Cardiac fibroblast (primary cell): ENCODE data around the gene NCK2.

Source experiments
- DNase-seq, 2 donors: peaks; one replicate each; pipeline versions ENCODE4 v3.0.0 to v3.0.0-alpha.2; 2010; ENCODE audit warnings: low read depth in 2 of 2
- H3K4me3 ChIP-seq, 2 donors: replicated peaks in 1 of 2; 1 replicate in 1 of 2; 2 replicates in 1 of 2; pipeline ENCODE4 v1.5.1; 2011; ENCODE audit warnings: low read depth in 2 of 2, low read length in 2 of 2, mild to moderate bottlenecking in 2 of 2, moderate library complexity in 1 of 2
- TF ChIP-seq, protein P1 (sequence below): IDR thresholded peaks from one replicate; pipeline ENCODE4 v1.5.1; 2011; ENCODE audit warnings: low read depth, mild to moderate bottlenecking, low read length, inconsistent platforms

Gene NCK2

DNA sequence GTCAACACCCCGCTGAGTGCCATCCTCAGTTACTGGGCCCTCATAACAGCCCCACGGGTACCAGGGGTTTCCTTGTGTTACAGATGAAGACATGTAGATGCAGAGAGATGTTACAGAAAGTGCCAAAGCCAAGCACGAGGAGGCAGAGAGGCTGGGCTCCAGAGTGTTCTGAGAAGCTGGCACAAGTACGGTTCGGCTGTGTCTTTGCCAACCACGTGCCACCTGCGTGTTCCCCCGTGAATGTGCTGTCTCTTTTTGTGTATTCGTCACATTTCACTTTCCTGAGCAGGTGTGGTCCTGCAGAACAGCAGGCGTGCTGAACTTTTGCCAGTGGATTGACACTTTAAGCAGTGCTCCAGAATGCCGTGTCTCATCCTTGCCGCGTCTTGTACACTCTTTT is 124.6 kb downstream of the NCK2 start:
- TF ChIP-seq, protein P1, sequence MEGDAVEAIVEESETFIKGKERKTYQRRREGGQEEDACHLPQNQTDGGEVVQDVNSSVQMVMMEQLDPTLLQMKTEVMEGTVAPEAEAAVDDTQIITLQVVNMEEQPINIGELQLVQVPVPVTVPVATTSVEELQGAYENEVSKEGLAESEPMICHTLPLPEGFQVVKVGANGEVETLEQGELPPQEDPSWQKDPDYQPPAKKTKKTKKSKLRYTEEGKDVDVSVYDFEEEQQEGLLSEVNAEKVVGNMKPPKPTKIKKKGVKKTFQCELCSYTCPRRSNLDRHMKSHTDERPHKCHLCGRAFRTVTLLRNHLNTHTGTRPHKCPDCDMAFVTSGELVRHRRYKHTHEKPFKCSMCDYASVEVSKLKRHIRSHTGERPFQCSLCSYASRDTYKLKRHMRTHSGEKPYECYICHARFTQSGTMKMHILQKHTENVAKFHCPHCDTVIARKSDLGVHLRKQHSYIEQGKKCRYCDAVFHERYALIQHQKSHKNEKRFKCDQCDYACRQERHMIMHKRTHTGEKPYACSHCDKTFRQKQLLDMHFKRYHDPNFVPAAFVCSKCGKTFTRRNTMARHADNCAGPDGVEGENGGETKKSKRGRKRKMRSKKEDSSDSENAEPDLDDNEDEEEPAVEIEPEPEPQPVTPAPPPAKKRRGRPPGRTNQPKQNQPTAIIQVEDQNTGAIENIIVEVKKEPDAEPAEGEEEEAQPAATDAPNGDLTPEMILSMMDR = no peak
- H3K4me3 ChIP-seq = no peak overlapping the region
- DNase-seq = no peak

DNA sequence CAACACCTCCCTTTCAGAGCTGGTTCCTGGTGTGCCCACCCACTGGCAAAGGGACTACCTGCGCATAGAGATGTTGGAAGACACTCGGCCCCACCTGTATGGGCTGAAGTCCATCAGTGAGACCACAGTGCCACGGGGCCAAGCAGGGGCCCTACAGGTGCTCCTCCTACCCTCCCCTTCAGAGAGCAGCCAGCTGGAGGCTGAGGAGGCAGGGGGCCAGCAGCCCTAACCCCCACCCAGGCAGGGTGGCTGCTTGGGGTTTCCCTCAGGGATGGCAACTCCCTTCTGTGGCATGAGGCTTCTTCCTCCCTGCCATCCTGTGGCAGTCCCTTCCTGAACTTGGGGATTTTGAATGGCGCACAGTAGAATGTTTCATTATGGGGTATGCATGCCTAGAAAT is 125.3 kb downstream of the NCK2 start:
- TF ChIP-seq, protein P1 = no peak
- no peak for DNase-seq

GRCh38 chr2:105870858-105871257 is 126.1 kb downstream of the NCK2 start:
- TF ChIP-seq, protein P1 = no peak
- no peak overlapping the region for H3K4me3 ChIP-seq
- DNase-seq = no peak

More for the DNA sequence above, 125.3 kb downstream of the NCK2 start:
- H3K4me3 ChIP-seq = no peak overlapping the region

- no peak for DNase-seq
- TF ChIP-seq, protein P1 = no peak
These were observed 127.5 kb downstream of the NCK2 start for GRCh38 chr2:105872142-105872728.

GRCh38 chr2:105872830-105873229 is 128.1 kb downstream of the NCK2 start:
- DNase-seq = no peak
- H3K4me3 ChIP-seq = no peak overlapping the region
- TF ChIP-seq, protein P1 = no peak

More at GRCh38 chr2:105872142-105872728, 127.5 kb downstream of the NCK2 start:
- H3K4me3 ChIP-seq = no peak overlapping the region

DNA sequence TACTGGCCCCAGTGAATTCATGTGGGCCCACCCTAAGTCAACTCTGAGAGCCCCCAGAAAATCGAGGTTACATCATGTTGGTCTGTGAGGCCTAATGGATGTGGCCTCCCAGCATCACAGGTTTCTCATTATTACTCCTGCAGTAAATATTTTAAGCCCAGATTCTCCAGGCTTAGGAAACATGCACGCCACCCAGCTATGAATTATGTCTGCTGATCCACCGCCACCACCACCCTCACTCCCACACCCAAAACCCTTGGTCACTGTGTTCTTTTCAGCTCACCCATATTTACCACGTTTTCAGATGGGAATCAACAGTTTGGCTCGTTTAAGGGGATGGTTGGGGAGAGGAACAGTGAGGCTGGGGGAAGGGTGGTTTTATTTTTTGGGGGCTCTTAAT is 128.6 kb downstream of the NCK2 start:
- H3K4me3 ChIP-seq = no peak overlapping the region
- TF ChIP-seq, protein P1 = no peak
- no peak for DNase-seq

DNA sequence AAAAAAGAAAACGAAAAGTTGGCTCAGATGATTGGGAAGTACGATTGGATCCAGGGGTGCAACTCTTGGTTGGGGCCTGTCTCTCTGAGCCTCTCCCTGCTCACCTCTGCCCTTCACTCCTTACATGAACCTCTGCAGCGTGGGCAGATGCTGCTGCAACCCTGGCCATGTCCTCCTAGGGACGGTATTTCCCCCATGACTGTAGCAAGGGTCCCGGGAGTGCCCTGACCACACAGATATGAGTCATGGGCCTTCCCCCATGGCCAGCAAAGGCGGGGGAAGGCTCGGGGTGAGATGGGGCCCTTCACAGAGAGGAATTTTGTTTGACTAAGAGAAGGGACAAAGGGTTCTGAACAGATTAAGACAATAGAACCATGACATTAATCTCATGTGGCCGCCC is 129.0 kb downstream of the NCK2 start:
- peak; percentile 72 to 92 for DNase-seq
- H3K4me3 ChIP-seq = no peak overlapping the region
- TF ChIP-seq, protein P1 = no peak
